ENCODE data around the gene ANKRD44. TPM values are rescaled to one million over a fixed set of nuclear protein-coding genes. Genes with fewer than 3 reads are reported as not detected.

ANKRD44 gene
- total RNA-seq, 1 experiment from 2014 or later, result 16.2 TPM

GRCh38 chr2:197238043-197238365, 72.6 kb downstream of the ANKRD44 start:
- no peak for DNase-seq (ENCODE audit: low spot score)

GRCh38 chr2:197237291-197238042, 73.1 kb downstream of the ANKRD44 start:
- no peak for DNase-seq (ENCODE audit: low spot score)

DNA sequence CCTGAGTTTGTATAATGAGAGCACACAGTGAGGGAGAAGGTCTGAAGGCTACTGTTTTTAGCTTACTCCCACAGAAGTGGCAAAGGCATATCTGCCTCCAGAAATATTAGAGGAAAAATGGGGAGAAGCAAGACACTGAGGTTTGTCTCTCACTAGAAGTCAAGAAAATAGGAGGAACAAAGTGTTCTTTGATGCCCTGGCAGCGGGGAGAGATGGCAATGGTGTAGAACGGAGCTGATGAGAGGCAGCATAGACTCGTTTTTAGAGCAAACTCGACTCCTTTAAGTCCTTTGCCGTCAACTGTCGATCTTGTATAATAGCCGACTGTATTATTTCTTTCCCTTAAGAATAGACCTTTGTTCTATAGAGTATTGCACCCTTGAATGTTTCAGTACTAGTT, 73.8 kb downstream of the ANKRD44 start:
- DNase-seq (ENCODE audit: low spot score), result no peak

DNA sequence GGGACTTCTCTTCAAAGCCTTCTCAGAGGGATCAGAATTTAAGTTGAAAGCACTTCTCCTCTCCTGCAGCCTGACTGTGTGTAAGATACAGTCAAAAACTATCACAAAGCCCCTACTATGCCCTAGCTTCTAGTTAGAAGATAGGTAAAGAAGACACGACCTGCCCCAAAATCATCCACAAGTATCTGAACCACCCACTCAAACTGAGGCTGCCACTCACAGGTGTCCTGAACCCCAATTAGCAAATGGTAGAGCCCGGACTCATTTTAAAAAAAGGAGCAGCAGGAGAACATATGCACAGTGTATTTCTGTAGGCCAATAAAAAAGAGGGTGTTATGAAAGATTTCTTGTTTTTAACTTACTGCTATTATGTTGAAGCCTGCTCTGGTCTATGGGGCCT, 74.4 kb downstream of the ANKRD44 start:
- DNase-seq (ENCODE audit: low spot score), result no peak

- DNase-seq (ENCODE audit: low spot score), result no peak
These were observed 74.9 kb downstream of the ANKRD44 start for GRCh38 chr2:197235711-197236110.

GRCh38 chr2:197234671-197235191, 75.8 kb downstream of the ANKRD44 start:
- no peak for DNase-seq (ENCODE audit: low spot score)

DNA sequence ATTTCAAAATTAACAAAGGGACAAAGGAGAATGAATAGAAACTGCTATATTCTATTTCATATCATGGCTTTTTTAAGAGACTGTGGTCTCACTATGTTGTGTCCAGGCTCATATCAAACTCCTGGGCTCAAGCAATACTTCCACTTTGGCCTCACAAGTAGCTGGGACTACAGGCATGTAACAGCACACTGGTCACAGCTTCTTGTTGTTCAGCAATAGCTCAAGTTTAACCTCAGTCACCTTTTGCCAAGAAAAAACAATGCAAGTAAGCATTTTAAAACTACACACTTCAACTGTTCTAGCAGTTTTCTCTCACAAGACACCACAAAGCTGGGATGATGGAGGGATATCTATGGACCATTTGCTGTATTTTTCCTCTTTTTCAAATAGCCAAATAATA, 77.1 kb downstream of the ANKRD44 start:
- DNase-seq (ENCODE audit: low spot score), result no peak

DNA sequence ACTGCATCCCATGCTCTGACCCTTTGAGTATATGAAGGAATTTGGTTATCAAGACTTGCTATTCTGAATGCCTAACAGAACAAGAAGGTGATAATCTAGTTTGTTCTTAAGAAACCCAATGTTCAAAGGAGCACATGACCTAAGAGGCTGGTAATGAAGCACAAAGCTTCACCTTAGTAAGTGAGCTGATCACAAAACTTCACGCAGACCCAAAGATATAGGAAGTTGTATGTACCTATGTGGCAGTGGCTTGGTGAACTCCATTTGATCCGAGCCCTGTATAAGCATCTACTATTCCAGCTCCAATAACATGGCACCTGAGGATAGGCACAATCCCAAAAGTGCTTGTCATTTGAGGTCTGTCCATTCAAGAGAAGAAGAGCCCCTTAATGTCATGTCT, 78.6 kb downstream of the ANKRD44 start:
- DNase-seq (ENCODE audit: low spot score), result no peak

GRCh38 chr2:197229509-197230443, 80.8 kb downstream of the ANKRD44 start:
- DNase-seq (ENCODE audit: low spot score), result peak; percentile 44

DNA sequence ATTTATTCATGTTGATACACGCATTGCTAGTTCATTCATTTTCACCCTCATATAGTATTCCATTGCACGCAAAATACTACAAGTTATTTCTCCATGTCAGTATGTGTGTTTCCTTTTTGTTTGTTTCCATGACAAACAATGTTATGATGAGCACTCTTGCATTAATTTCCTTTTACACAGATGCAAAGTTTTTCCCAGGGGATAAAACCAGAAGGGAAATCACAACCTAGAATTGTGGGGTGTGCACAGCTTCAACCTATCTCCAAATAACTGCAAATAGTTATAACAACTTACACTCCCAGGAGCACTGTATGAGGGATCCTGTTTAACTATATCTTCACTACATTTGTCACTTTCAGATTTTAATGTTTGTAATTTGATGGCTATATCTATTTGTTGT, 87.1 kb downstream of the ANKRD44 start:
- no peak for DNase-seq (ENCODE audit: low spot score)

GRCh38 chr2:197219636-197220035, 90.9 kb downstream of the ANKRD44 start:
- DNase-seq (ENCODE audit: low spot score), result no peak

- DNase-seq (ENCODE audit: low spot score), result no peak
These were observed 93.0 kb downstream of the ANKRD44 start for GRCh38 chr2:197217541-197217940.

DNA sequence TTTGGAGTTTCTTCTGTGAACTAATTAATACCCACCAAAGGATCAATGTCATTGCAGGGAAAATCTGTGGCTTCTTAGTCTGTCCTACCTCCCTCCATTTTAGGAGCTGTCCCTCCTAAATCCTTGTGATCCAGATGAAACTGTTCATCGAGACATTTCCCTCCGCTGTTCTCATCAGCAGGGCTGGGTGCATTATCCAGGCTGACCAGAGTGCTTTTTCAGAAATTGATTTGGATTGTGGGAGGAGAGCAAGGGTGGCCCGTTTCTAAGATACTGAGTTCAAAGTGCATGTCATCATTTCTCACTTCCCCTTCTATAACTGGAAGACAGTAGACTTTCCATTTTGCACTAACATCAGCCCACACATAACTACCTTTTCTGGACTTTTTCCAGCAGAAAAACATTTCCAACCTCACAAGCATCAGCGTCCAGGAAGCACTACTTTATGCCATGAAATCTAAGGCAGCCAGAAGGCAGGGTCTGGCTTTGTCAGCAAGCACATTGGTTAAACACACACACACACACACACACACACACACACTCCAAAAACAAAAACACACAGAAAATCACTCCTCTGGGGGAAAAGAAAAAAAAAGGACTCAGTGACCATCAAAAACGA, 94.1 kb downstream of the ANKRD44 start:
- no peak for DNase-seq (ENCODE audit: low spot score)

- DNase-seq (ENCODE audit: low spot score), result peak; percentile 32
These were observed 94.7 kb downstream of the ANKRD44 start for GRCh38 chr2:197215748-197216360.

- no peak for DNase-seq (ENCODE audit: low spot score)
These were observed 98.0 kb downstream of the ANKRD44 start for GRCh38 chr2:197212344-197213262.

DNA sequence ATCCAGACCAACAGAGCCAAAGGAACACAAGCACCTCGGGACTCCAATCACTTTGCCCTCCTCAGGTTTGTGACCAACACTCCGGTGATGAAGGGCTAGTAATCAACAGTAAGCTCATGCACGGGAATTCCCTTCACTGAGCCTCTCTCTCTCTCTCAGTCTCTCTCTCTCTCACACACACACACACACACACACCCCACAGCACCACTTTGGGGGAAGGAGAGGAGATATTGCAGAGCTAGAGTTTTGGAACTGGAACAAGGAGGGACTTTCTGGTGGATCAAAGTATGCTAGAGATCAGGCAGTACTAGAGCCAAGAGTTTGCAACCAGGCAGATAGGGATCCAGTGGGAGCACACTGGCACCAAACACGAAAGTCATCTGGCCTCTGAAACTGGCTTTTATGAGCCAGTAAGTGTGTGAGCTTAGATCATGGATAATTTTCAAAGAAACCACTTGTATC, 98.7 kb downstream of the ANKRD44 start:
- no peak for DNase-seq (ENCODE audit: low spot score)

DNA sequence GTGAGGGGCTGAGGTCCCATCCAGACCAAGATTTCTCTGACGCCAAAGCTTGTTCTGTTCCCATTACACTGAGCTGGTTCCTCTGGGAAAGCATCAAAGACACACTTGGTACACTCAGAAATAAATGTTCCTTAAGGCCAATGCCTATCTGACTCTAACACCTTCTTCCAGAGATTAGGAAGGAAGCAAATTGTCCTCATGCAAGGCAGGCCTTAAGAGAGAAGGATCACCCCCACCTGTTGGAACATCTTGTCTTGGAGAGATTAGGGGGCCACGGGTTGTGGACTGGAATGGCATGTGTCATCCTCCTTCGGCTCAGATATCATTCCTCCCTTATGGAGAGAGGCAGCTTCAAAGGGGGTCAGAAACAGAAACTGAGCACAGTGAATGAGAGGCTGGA, 100.2 kb downstream of the ANKRD44 start:
- DNase-seq (ENCODE audit: low spot score), result no peak

DNA sequence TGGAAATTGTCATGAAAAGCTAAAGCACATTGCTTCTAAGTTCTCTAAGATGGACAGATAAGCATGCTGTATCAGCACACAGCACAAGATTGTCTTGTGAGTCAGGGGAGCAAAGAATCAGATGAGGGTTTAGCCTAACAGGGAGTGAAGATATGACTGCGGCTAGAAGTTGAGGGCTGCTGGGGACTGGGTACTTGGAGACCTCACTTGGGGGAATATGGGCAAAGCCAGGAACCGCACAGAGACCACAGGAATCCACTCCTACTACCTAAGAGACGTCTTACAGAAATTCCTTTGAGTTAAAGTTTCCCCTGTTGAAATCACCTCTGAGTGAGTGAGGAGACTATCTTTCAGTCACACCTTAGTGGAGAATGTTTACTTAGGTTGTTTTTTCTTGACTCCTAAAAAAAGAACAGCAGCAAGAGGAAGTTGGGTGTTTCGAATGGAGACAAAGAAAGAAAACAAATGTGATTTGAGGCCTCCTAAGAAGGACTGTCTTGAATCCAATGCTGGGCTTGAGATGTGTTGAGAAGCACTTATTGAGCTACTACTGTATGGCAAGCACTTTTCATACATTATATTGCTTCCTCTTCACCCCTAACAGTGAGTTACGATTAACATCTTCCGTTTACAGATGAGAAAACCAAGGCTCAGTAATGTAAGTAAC, 100.7 kb downstream of the ANKRD44 start:
- DNase-seq (ENCODE audit: low spot score), result peak; percentile 68

DNA sequence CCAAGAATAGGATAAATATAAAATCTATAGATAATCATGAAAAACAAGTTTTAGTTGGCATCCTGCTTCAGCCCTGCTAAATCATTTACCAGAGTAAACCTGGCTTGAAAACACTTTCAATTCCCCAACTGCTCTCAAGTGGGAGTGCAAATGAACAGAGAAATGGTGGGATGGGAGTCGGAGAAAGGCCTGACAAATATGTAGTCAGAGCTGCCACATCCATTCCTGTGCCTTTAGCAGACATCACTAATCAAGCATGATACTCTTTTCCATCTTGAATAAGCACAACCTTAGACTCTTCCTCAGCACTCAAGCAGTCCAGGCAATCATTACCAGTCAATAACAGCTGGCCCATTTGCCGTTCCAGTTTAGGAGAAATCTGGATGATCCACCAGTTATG, 101.3 kb downstream of the ANKRD44 start:
- DNase-seq (ENCODE audit: low spot score), result no peak

- DNase-seq (ENCODE audit: low spot score), result no peak
These were observed 101.7 kb downstream of the ANKRD44 start for GRCh38 chr2:197208841-197209240.
